GM18951 (cell line): Measurements from ENCODE around the gene KLF1.
"Not testable (repeated sequence)": the region's sequence is repeated elsewhere in the genome, so short reads cannot be mapped to it uniquely, and the experiment has no call there.

Experiments used
- POLR2A ChIP-seq: IDR thresholded peaks from 4 replicates; pipeline ENCODE4 v1.6.1; 2011; ENCODE audit warnings: mild to moderate bottlenecking; ENCODE audit not compliant: insufficient read length, insufficient read depth; ENCODE audit errors: extremely low read depth
- in situ Hi-C: fragments of 300-500 bp; cut with MboI; formaldehyde crosslinking; loops from one replicate; pipeline ENCODE4 v1.12.0; 2022; ENCODE audit warnings: low sequenced_read_pairs, mixed read lengths, inconsistent platforms; ENCODE audit not compliant: unreplicated experiment

The KLF1 gene

GRCh38 chr19:12847159-12848139, 39.6 kb downstream of the KLF1 start:
- TF ChIP-seq POLR2A, result no peak
- in situ Hi-C loops, result no loop called here

- in situ Hi-C loops, result not testable (repeated sequence)
Measured at GRCh38 chr19:12846613-12847012, 40.4 kb downstream of the KLF1 start.

DNA sequence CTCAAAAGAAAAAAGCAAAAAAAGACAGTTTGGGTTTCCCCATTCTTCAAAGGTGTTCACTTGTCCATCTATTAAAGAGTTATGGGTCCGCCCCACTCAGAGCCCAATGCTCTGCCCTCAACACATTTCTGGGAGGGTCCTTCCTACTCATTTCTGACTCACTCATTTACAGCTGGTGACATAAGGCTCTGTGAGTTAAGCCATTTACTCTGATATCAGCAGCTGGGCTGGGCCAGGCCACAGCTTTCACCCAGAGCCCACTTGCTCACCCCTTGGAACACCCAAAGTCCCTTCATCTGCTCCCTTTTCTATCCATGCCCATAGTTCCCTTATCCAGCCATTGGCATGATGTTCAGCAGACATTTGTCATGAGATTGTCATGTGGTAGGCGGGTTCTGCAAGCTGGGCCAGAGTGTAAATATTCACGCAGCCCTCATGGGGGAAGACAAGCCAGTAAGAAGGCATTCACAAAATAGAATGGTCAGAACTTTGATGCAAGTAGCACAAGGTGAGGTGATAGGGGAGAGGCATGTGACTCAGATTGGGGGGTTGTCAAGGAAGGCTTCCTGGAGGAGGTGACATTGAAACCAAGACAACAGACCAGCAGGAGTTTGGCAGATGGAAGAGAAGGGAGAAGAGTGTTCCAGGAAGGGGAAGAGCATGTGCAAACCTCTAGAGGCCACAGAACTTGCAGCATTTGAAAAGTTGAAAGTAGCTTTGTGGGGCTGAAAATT, 42.8 kb downstream of the KLF1 start:
- TF ChIP-seq POLR2A, result no peak
- in situ Hi-C loops, result no loop called here

DNA sequence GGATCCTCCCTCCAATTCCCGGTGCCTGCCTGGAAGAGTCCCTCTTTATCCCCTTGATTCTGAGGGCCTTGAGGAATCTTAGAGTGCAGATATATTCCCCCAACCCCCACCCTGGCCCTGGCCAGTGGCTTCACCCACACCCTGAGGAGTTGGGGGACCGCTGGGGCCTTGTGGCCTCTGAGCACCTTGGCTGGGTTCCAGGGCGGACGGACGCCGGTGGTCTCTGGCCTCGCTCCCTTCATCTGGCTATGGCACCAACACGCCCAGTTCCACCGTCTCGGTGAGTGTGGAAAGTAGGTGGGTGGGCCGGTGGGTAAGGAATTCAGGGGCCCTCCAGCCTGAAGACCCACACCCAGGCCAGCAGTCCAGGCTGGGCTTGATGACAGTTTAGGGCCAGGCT, 43.7 kb downstream of the KLF1 start:
- no peak for TF ChIP-seq POLR2A
- in situ Hi-C loops, result no loop called here

DNA sequence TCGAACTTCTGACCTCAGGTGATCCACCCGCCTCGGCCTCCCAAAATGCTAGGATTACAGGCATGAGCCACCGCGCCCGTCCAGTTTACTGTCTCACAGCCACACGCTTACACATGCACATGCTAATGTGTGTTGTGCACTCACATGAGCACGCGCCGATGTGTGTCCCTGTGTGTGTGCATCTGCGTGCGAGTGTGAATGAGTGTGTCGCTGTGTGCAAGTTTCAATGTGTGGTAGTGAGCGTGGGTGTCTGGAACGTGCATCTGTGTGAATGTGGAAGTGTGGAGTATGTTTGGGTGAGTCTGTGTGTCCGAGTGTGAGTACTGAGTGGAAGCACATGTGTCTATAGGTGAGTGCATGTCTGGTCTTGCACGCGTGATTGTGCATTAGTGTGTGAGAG, 44.5 kb downstream of the KLF1 start:
- no peak for TF ChIP-seq POLR2A
- in situ Hi-C loops, result no loop called here

DNA sequence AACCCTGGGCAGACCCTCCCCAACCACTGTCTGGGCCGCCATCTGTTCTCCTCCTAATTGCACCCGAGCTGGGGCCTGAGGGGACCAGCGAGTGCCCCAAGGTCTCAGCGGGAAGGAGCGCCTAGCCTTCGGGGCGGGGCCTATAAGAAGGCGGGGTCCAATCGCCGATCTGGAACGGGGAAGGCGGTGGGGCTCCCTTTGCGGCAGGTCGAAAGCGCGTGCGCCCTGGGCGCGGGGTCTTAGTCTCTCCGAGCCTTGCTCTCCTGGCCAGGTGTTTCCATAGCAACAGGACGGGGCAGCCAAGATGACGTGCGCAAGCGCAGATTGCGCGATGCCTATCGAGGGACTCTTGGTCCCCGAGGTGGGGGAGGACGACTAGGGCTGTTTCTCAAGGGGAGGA, 45.9 kb downstream of the KLF1 start:
- in situ Hi-C loops, result no loop called here
- TF ChIP-seq POLR2A, result no peak

DNA sequence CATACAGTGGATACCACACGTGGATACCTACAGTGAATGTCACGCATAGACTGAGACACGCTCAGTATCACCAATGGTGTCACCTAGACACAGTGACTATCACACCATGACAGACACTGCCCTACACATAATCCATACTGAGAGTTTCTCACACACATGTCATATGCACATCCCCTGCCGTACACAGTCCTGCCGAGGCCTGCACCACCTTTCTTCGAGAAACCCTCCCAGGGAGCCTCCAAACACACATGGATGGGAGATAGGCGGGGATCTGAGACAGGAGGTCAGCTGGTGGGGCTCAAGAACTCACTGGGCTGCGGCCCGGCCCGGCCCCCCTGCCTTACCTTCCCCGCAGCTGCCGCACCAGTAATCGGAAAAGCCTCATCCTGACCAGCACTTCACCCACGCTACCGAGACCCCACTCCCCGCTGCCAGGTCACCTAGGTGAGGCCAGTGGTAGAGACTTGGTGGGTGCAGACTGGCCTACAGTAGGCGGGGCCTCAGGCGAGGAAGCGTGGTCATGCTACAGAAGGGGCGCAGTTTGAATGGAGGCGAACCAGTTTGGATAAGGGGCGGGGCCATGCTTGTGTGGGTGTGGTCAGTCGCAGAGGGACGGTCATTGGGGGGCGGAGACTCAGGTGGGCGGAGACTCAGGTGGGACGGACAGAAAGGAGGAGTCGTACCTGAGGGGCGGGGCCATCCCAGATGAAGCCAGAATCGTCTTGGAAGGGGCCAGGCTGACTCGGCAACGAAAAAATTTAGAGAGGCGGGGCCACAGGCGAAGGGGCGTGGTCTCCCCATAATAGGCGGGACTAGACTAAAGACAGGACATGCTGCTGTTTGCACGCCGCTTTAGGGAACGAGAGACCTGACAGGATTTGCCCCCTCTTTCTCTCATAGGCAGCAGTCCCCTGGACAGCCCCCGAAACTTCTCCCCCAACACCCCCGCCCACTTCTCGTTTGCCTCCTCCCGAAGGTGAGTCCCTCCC, 46.6 kb downstream of the KLF1 start:
- no peak for TF ChIP-seq POLR2A
- in situ Hi-C loops, result no loop called here

- no peak for TF ChIP-seq POLR2A
- in situ Hi-C loops, result no loop called here
Measured at GRCh38 chr19:12838886-12839756, 47.9 kb downstream of the KLF1 start.

DNA sequence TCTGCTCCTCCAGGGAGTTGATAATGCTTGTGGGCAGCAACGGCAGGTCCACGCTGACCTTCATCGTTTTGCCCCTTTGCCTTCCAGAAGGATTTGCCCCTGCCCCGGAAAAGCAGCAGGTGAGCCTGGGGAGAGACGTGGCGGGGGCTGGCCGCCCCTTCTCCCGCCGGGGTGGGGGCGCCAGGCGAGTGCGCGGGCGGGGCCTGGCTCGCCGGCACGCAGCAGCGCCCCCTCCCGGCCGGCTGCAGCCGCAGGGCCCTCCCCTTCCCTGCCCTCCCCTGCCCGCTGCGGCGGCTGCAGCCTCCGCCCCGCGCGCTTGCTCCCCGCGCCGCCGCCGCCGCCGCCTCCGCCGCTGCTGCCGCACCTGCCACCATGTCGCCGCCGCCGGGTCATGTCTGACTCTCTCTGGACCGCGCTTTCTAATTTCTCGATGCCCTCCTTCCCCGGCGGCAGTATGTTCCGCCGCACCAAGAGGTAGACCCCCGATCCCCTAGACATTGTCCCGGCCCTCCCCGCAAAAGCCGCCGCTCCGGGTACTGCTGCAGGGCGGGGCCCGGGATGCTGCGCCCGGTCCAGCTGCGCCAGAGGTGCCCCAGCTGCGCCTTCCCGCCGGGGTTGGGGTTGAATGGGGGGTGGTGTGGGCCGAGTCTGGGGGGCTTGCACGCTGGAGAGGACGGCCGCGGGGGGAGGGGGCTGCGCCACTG, 48.7 kb downstream of the KLF1 start, which contains the start of gene MAST1:
MAST1 (plus strand) TSS at position 334 of the 704 bp plus-strand sequence; CDS start at position 392, 58 bp downstream.
- in situ Hi-C loops, result no loop called here
- no peak for TF ChIP-seq POLR2A

- TF ChIP-seq POLR2A, result no peak
- in situ Hi-C loops, result no loop called here
Measured at GRCh38 chr19:12837225-12837624, 49.8 kb downstream of the KLF1 start.

DNA sequence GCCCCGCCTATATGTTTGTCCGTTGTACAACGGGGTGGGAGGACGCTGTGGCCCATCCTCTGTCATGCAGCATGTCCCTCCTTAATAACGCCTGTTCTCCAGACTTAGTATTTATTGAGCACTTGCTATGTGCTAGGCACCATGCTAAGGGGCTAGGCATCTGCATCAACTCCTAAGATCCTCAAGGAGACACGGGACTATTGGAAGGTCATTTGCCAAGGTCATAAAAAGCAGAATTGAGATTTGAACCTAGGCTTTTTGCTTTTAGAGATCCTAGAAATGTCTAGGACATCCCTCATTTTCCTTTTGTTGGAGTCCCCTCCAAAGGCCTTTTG, 50.5 kb downstream of the KLF1 start:
- TF ChIP-seq POLR2A, result no peak
- in situ Hi-C loops, result no loop called here

DNA sequence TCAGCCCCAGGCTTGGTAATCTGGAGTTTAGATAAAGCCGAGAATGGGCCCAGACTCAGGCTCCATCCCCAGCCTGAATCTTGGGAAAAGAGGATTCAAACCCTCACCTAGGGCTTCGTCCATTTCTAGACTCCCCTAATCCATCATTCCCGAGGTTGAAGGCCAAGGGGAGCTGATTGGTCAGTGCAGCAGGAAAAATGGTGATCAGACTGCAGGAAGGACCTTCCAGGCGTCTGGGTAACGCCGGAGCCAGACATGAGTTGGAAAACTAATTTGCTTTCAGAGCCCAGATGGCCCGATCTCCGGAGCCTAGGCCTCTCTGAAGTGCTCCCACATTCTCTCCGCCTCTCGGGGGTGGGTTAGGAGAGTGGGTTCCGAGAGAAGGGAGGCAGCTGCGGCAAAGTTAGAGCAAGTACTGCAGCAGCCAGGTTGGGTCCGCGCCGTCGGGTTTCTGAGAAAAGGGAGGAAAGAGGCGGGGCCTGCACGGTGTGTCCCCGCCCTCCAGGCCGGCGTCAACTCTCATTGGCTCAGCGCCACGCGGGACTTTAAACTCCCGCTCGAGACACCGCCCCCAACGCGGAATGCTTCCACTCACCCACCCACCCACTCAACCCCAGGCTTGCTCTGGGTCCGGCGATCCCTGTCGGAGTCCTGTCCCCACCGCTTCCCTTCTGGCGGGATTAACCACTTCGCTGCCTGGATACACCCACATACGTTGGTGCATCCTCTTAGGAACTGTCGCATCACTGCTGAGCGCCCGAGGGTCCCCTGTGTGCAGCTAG, 51.8 kb downstream of the KLF1 start:
- TF ChIP-seq POLR2A, result no peak
- in situ Hi-C loops, result no loop called here
